K562 (cell line): ENCODE data around the gene GLIS1. TPM values are rescaled to one million over a fixed set of nuclear protein-coding genes. Genes with fewer than 3 reads are reported as not detected.

Experiments used
- ATAC-seq: fragments of 200-7000 bp; cut with Tn5 transposase; 3 replicates; pipeline ENCODE4 v1.9.1; 2020; ENCODE audit warnings: moderate library complexity
- BruUV-seq: library from RNA; stranded (reverse); fragments of 400-500 nt; replicated peaks from 2 replicates; lab custom pipeline; 2021; lab: Mats Ljungman, UMichigan
- CTCF ChIA-PET: fragments of 300-600 bp; formaldehyde crosslinking; extraction: SDS; loops from one replicate; lab custom pipeline; 2021; ENCODE audit warnings: low intra/inter-chr PET ratio; lab: Yijun Ruan, JAX
- POLR2A ChIA-PET: fragments of 300-600, 350-650 bp; sonication (Branson Sonifier 250); formaldehyde crosslinking; extraction: SDS; loops from one replicate; lab custom pipeline; 2021; ENCODE audit warnings: antibody characterized with exemption, inconsistent platforms; lab: Yijun Ruan, JAX
- DNase-seq, 4 experiments: peaks; one replicate each; pipeline versions ENCODE4 v3.0.0 to v3.0.0-alpha.2; 2011 to 2018; ENCODE audit warnings: low spot score in 3 of 4, mixed read lengths in 3 of 4; ENCODE audit errors: extremely low read depth in 1 of 4
- FAIRE-seq: peaks from 2 replicates; lab custom pipeline; 2011; peaks lifted over from hg19 to GRCh38; lab: Jason Lieb, UNC
- H2AFZ ChIP-seq: 2 replicates; pipeline ENCODE4 v1.6.0; 2011; ENCODE audit warnings: low read depth, low read length, control low read depth, inconsistent platforms
- H3K27ac ChIP-seq: fragments of 200-600 bp; 3 replicates; pipeline ENCODE4 v1.8.0; 2011; ENCODE audit warnings: low read depth, mild to moderate bottlenecking, control low read depth, inconsistent platforms, low read length, moderate library complexity, mixed read lengths; ENCODE audit errors: extremely low read depth
- H3K27me3 ChIP-seq, 2 experiments: fragments of 300-600 bp in 1 of 2; 2 replicates in 1 of 2; 3 replicates in 1 of 2; pipeline versions ENCODE4 v1.6.0 to v1.8.0; 2011; ENCODE audit warnings: inconsistent platforms in 2 of 2, low read length in 2 of 2, mild to moderate bottlenecking in 1 of 2, mixed read lengths in 1 of 2, moderate library complexity in 1 of 2; ENCODE audit not compliant: control insufficient read depth in 2 of 2, insufficient read depth in 2 of 2
- H3K36me3 ChIP-seq: fragments of 300-600 bp; 3 replicates; pipeline ENCODE4 v1.8.0; 2011; ENCODE audit warnings: mild to moderate bottlenecking, low read length, inconsistent platforms; ENCODE audit not compliant: control insufficient read depth, insufficient read depth
- H3K4me1 ChIP-seq, 2 experiments: fragments of 200-600 bp in 1 of 2; replicated peaks in 1 of 2; 2 replicates in 1 of 2; 3 replicates in 1 of 2; pipeline versions ENCODE4 v1.5.1 to v1.8.0; 2011; ENCODE audit warnings: inconsistent platforms in 2 of 2, low read length in 2 of 2, mild to moderate bottlenecking in 1 of 2, mixed read lengths in 1 of 2, moderate library complexity in 1 of 2; ENCODE audit not compliant: control insufficient read depth in 2 of 2, insufficient read depth in 2 of 2
- H3K4me2 ChIP-seq: 2 replicates; pipeline ENCODE4 v1.6.1; 2011; ENCODE audit warnings: low read length, control low read depth, inconsistent platforms, mixed read lengths; ENCODE audit not compliant: insufficient read depth
- H3K4me3 ChIP-seq: fragments of 200-600 bp; sonication (generic), shearing (Covaris generic); 2 replicates; pipeline ENCODE4 v1.5.1; 2016; ENCODE audit warnings: control low read depth, inconsistent platforms
- H3K79me2 ChIP-seq: fragments of 200-600 bp; 3 replicates; pipeline ENCODE4 v1.8.0; 2011; ENCODE audit warnings: low read length, inconsistent platforms; ENCODE audit not compliant: control insufficient read depth, insufficient read depth
- H3K9ac ChIP-seq, 2 experiments: 2 replicates each; pipeline versions ENCODE4 v1.6.0 to v1.6.1; 2011; ENCODE audit warnings: low read depth in 2 of 2, low read length in 2 of 2, control low read depth in 1 of 2, inconsistent platforms in 1 of 2, mild to moderate bottlenecking in 1 of 2, mixed read lengths in 1 of 2; ENCODE audit not compliant: insufficient read depth in 1 of 2
- H3K9me1 ChIP-seq: one replicate; pipeline ENCODE4 v1.6.0; 2011; ENCODE audit warnings: inconsistent platforms, mild to moderate bottlenecking, low read length, moderate library complexity; ENCODE audit not compliant: control insufficient read depth, insufficient read depth
- H3K9me3 ChIP-seq: replicated peaks from 2 replicates; pipeline ENCODE4 v1.5.1; 2011; ENCODE audit warnings: low read depth, low read length, inconsistent platforms; ENCODE audit not compliant: control insufficient read depth, insufficient read depth
- H4K20me1 ChIP-seq: replicated peaks from 2 replicates; pipeline ENCODE4 v1.6.1; 2011; ENCODE audit warnings: low read length, inconsistent platforms, mixed read lengths; ENCODE audit not compliant: control insufficient read depth, insufficient read depth
- DPF2 ChIP-seq: fragments of 450-650 bp; IDR thresholded peaks from 2 replicates; pipeline ENCODE4 v1.6.1; 2016
- FOXO4 ChIP-seq: fragments of 450-650 bp; formaldehyde crosslinking; IDR thresholded peaks from 2 replicates; pipeline ENCODE4 v1.4.0; 2020; ENCODE audit warnings: mild to moderate bottlenecking, moderate library complexity
- SOX6 ChIP-seq: fragments of 450-650 bp; IDR thresholded peaks from 2 replicates; pipeline ENCODE4 v1.6.1; 2014; ENCODE audit warnings: mild to moderate bottlenecking
- ZC3H8 ChIP-seq: fragments of 450-650 bp; IDR thresholded peaks from 2 replicates; pipeline ENCODE4 v1.6.1; 2017
- ZNF197 ChIP-seq: fragments of 200-800 bp; sonication (Bioruptor generic); IDR thresholded peaks from 2 replicates; pipeline ENCODE4 v1.6.1; 2016; ENCODE audit warnings: low read depth, missing genetic modification characterization, missing compliant biosample characterization
- ZNF384 ChIP-seq: IDR thresholded peaks from 2 replicates; pipeline ENCODE4 v1.6.1; 2012; ENCODE audit warnings: low read depth, low read length, improper control_type of control experiment
- WGBS: fragments of 100-300 bp; shearing (Covaris generic); methylation state at CpG from one replicate; pipeline ENCODE4 v1.1.6; 2016; ENCODE audit warnings: low coverage, mixed read lengths; ENCODE audit not compliant: insufficient coverage; ENCODE audit errors: missing lambda C conversion rate; 5-methylcytosine and 5-hydroxymethylcytosine counted together
- in situ Hi-C: fragments of 300-500 bp; cut with MboI; formaldehyde crosslinking; loops from 4 replicates; pipeline ENCODE4 v1.15.0; 2018; ENCODE audit warnings: inconsistent platforms, mixed read lengths
- intact Hi-C: fragments of 100-400 bp; cut with micrococcal nuclease; formaldehyde crosslinking; loops from 2 replicates; pipeline ENCODE4 v1.14.2; 2022
- polyA plus RNA-seq, 8 experiments: library from polyadenylated mRNA; depleted of rRNA in 4 of 8; stranded (reverse) in 5 of 8; unstranded in 3 of 8; fragments of >200 nt; fragmentation: Nextera tagmentation in 2 of 8; fragmentation: Illumina TruSeq in 1 of 8; extraction: Ambion mirVana in 2 of 8; extraction: Trizol in 1 of 8; gene quantifications; 2 replicates each; pipeline versions ENCODE4 v1.2.1 to v1.2.3, GENCODE V29; 2011 to 2014; ENCODE audit warnings: inconsistent platforms in 1 of 8, missing spikeins in 1 of 8
- total RNA-seq, 7 experiments: library from RNA; depleted of rRNA in 6 of 7; stranded (reverse); fragments of >200 nt in 6 of 7; fragmentation: Illumina TruSeq in 2 of 7; extraction: Trizol in 2 of 7; gene quantifications; 2 replicates each; pipeline versions ENCODE4 v1.2.1 to v1.2.3, GENCODE V29; 2011 to 2021; ENCODE audit warnings: low replicate concordance in 1 of 7
- TF ChIP-seq, protein P1 (sequence below): fragments of 250-450 bp; sonication (Bioruptor Pico); IDR thresholded peaks from 2 replicates; pipeline ENCODE4 v1.5.0; 2021

The GLIS1 gene
- total and polyA plus RNA-seq, 9 of the 15 experiments (the other 6 are each of a cell fraction or from before 2014, with no cell fraction given), result not detected

GRCh38 chr1:53572815-53573173, 166.2 kb downstream of the GLIS1 start:
- Histone ChIP-seq H4K20me1 (no peaks in the 10 kb centered on the region; the same call in 1 of the 2 replicates), H3K36me3 (no peaks in the 10 kb centered on the region), H3K4me2 (no peak overlapping the region), H3K9me1 (no peaks in the 10 kb centered on the region), H3K9me3 (no peaks in the 10 kb centered on the region), H3K27me3 (peaks cover 9 to 52% of the 10 kb centered on the region in 2 experiments; a peak in 4 of 5 replicates), H3K4me3 (no peak overlapping the region), H3K9ac (no peak overlapping the region), H3K27ac (no peak overlapping the region), H2AFZ (no peak overlapping the region), H3K4me1 (no peaks in the 10 kb centered on the region), H3K79me2 (no peaks in the 10 kb centered on the region)
- no TSS peak for BruUV-seq
- TF ChIP-seq SOX6 (no peak), DPF2 (no peak), ZNF197 (CRISPR knock-in tag) (no peak), ZNF384 (no peak), ZC3H8 (no peak), FOXO4 (CRISPR knock-in tag) (no peak)
- TF ChIP-seq, protein P1, sequence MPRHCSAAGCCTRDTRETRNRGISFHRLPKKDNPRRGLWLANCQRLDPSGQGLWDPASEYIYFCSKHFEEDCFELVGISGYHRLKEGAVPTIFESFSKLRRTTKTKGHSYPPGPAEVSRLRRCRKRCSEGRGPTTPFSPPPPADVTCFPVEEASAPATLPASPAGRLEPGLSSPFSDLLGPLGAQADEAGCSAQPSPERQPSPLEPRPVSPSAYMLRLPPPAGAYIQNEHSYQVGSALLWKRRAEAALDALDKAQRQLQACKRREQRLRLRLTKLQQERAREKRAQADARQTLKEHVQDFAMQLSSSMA (CRISPR knock-in tag), result no peak
- in situ Hi-C loops (no loop called here), intact Hi-C loops (no loop called here)
- ChIA-PET POLR2A (interaction anchor here (0.6 to 1.4 kb wide), 3 partner anchors 9 to 27 kb away, joined by 3 to 8 read pairs (median 3); no protein-coding TSS in a partner anchor), CTCF (no interaction called here)
- no peak for FAIRE-seq
- DNase-seq, result no peak
- no peak for ATAC-seq
- 0% methylated on average over 3 of the region's 3 CpGs for WGBS
